Dedifferentiated amniotic fluid mesenchymal stem cell (primary cell): ENCODE measurements around the gene RLBP1.

Experiments
- DNase-seq: peaks from one replicate; pipeline ENCODE4 v3.0.0-alpha.2; 2016; ENCODE audit errors: extremely low spot score

Gene RLBP1

DNA sequence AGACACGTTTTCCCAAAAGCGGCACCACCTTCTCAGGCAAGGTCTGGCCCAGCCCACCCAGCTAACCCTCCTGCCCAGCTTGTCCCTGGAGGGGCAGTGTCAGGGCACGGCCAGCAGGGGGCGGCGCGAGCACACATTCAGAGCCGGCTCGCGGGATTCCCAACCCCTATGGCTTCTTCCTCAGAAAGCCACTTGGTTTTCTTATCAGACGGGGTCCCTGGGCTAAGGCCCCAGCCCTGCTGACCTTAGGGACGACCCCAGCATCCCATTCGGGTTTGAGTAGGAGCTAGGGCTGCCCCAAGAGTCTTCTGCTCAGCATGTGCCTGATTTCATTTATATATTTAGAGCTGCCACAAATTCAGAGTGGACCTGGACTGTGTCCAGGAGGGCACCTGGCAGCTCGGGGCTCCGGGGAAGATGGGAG lies 14.5 kb downstream of the RLBP1 start:
- DNase-seq, result peak; percentile 49

- DNase-seq, result no peak
These were observed 15.3 kb downstream of the RLBP1 start for GRCh38 chr15:89205991-89206585.

DNA sequence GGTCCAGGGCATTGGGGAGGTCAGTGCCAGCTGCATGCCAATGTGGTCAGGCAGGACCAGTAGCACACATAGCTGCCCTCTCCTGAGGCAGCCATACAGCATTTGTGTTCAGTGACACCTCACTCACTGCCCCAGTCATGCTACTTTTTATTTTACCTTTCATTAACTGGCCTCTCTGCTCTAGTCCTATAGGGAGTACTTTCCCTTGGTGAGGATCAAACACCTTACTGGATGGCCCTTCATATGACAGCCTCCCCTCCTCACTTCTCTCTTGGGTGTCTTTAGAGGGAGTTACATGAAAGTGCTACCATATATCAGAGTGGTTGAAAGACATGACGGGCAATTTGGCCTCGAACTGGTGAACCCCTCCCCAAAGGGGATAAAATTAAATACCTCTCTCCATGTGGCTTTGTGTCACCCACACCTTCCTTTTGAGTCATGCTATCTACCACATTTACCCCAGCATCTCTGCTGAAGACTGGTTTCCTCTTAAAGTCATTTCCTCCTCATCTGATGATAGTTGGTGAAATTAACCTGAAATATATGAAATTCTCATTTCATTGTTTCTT lies 17.6 kb downstream of the RLBP1 start:
- DNase-seq, result no peak

DNA sequence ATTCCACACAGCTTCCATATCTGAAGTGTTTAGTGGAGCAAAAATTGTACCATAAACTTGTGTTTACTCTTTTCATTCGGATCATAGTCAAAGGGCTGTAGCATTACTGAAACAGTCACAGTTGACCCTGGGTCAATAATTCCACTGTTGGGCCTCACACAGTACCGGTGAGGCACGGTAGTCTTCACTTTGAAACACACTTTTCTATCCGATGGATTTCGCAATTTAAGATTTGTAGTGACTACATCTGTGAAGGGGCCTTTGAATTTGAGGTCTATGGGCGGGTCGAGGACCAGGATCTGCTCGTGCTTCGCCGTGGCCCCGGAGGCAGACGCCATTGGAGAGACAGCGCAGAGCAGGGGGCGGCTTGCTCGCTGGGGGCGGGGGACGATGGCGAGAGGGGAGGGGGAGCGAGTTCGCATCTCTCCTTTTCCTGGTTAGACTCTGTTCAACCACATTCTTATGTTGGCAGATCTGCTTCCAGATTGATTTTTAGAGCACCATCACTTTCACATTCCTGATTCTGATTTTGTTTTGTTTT lies 19.8 kb downstream of the RLBP1 start:
- no peak for DNase-seq

GRCh38 chr15:89200182-89200581 lies 21.2 kb downstream of the RLBP1 start:
- DNase-seq, result no peak

GRCh38 chr15:89199746-89200145 lies 21.6 kb downstream of the RLBP1 start:
- DNase-seq, result no peak

GRCh38 chr15:89198934-89199333 lies 22.4 kb downstream of the RLBP1 start:
- DNase-seq, result no peak

GRCh38 chr15:89198196-89198595 lies 23.2 kb downstream of the RLBP1 start:
- DNase-seq, result no peak

DNA sequence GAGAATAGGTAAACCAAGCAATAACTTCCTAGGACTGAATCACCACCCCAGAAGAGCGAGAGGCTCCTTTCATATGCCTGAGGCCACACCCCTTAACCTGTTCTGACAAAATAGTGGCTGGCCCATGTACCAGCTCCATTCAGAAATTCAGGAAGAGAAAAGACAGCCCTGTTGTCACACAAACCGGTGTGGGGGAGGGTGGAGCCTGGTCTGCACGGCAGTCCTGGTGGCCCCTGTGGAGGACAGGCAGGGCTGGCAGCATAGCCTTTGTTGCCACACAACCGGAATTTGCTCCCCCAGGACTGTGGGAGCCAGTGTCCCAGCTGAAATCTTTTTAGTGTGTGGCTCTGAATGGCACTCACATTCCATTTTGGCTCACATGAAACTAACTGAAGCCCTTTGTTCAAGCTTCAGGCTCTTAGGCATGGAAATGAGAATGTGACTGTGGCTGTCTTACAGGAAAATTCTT lies 23.8 kb downstream of the RLBP1 start:
- no peak for DNase-seq

DNA sequence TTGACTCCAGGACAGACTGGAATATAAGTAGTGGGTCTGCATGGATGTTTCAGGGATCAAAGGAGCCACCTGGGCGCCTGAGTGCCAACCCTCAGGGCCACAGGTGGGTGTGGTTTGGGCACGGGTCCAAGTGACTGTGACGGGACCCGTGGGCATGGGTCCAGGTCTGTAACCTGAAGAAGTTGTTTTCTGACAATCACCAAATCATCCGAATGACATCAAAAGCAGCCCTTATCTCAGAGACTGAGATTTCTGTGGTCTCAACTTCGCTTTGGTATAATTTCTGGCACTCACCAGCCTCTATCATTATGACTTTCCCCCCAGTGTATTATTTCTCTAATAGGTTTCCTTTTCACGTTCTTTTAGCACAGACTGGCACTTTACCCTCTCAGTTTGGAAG lies 24.4 kb downstream of the RLBP1 start:
- no peak for DNase-seq

DNA sequence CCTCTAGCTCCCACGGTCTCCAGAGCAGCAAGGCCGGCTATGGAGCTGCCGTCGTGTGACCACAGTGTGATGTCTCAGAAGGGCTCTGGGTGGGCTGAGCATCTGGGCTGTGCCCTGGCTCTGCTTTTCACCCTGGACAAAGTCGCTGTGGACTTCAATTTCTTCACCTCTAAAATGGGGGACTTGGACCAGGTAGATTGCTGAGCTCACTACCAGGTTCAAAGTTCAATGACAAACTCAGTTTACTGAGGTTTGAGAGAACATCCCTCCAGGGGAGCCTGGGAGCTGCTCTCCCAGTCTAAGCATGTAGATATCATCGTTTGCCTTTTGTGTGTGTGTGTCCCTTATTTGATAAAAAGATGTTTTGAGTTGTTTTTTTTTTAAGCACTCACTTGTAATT lies 25.1 kb downstream of the RLBP1 start:
- DNase-seq, result no peak

- no peak for DNase-seq
These were observed 25.5 kb downstream of the RLBP1 start for GRCh38 chr15:89195836-89196235.

DNA sequence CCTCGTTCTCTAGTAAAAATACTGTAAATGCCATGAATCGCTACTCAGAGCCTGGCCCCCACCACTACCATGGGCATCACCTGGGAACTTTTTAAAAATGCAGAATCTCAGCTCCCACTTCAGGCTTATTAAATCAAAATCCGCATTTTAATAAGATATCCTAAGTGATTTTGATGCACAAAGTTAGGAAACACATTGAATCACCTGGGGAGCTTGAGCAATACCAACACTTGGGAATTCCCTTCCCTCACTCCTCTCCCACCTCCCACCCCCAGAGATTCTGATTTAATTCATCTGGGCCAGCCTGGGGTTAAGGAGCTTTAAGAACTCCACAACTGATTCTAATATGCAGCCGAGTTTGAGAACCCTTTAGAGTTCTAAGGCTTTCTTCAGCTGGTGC lies 26.8 kb downstream of the RLBP1 start:
- no peak for DNase-seq

- no peak for DNase-seq
These were observed 28.6 kb downstream of the RLBP1 start for GRCh38 chr15:89192766-89193165.

DNA sequence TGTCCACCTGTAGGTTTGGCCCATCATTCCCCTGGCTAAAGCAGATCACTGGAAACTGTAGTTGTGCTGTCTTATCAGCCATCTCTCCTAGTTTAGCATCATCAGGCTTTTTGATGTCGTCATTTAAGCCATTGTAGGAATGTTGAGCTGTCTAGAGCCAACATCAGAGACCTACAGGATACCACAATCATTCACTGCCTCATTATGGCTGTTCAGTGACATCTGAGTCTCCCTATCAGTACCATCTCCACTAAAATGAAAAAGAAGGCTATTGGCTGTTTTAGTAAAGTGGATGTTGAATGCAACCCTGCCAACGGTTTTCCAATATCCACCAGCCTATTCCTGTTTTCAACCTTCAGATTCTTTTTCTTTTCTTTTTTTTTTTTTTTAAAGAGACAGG lies 29.2 kb downstream of the RLBP1 start:
- DNase-seq, result no peak

GRCh38 chr15:89187986-89188514 lies 33.3 kb downstream of the RLBP1 start:
- no peak for DNase-seq

DNA sequence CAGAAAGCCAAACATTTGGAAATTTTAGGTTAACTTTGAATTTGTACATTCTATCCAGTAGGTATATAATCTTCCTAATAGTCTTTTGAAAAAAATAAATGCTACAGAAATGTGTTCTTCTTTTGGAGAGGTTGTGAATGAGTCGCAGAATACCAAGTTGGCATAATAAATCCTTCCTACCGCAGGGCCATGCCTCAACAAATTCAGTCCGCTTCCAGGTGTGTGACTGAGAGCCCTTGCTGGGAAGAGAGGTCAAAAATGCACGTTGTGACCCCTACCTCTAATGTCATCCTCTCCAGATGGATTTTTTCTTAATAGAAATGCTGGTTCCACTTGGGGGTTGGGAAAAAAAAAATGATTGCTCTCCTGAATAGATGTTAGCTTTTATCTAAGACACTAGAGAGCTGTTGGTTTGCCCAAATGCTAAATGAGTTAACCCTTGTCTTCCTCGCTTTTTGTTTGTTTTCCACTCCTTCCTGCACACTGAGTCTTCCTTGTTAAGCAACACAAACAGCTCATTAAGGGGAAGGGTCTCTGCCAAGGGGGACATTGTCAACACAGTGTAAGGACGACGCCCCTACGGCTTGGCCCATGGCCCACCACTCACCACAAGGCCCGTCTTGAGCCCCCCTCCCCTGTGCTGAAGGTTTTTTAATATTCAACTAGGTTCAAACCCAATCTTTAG lies 33.9 kb downstream of the RLBP1 start:
- no peak for DNase-seq

DNA sequence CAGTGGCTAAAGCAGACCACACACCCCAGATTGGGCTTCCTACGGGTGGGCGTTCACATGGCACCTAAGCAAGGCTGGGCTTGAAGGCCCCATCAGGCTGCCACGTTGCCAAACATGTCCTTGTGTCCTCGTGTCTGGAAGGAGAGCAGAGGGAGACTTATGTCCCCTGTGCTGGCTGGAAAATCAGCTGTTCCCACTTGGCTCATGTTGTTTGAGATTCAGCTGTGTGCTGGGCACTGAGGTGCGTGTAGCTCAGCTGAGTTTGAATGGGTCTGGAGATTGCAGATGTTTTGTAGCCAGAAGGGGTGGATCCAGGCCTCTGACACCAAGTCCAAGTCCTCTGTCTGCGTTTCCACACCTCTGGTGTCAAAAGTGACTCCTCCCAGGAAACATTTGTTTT lies 34.6 kb downstream of the RLBP1 start:
- DNase-seq, result no peak

DNA sequence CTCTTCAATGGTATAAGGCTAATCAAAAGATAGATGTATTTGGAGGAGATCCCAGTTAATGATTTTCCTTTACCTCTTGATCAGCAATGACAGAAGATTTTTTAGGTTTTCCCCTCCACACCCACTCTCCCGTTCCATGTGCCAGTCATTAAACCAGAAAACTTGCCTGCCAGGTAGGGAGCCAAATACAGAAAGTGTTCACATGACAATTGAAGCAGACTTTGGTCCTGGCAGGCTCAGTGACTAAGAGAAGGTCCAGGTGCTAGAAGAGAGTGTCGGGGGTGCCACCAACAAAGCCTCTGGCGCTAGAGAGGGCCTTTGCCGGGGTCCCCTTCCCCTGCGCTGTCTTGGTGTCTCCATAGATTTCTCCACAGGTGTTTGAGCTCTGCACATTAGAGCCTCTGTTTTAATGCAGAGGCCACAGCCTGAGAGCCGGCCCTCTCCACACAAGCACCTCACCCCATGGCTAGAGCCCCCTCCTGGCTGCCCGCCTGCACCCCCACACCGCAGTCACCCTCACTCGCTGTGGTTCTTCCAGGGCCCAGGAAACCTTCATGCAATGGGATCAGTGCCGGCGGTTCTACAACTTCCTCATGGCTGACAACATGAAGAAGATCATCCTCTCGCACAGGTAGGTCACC lies 36.4 kb downstream of the RLBP1 start:
- DNase-seq, result no peak

- no peak for DNase-seq
These were observed 37.0 kb downstream of the RLBP1 start for GRCh38 chr15:89184357-89184756.

DNA sequence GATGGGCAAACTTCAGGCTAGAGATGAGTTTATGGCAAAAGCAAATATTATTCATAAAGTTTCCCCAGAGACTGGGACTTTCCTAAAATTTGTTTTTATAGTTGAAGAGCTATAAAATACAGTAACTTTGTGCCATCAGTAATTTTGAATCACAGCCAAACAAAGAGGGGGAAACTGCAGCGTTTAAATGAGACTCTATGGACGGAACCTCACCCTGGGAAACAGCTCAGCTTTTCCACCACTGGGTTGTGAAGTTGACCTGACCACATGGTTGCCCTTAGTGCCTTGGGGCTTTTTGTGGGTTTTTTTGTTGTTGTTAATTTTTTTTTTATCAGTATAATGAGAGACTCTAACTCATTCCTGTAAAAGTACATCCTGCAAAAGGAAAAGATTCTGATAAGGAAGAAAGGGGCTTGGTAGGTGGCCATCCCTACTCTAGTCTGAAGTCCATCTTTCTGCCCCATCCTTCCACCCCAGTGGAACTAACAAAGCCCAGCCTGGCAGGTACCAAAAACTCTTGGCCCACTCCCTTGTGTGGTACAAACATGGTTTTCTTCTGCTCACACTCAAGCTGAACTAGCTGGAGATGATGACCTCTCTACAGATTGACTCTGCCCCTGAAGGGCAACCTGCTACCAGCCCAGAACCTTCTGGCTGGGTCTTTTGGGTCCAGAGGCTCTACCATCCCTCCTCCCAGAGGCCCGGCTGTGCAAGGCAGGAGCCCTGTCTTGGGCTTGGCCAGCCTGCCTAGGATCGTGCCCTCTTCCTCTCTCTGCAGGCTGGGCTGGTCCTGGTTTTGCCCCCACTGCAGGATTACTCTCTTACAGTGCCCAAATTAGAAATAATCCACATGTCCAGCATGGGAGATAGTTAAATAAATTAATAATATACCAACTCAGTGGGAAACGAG lies 41.2 kb downstream of the RLBP1 start:
- DNase-seq, result no peak
